ENCODE measurements around the gene PIEZO2.
"Not testable (repeated sequence)": the region's sequence is repeated elsewhere in the genome, so short reads cannot be mapped to it uniquely, and the experiment has no call there.

Gene PIEZO2

GRCh38 chr18:10660179-10660884 is 489.0 kb downstream of the PIEZO2 start:
- DNase-seq = peak; percentile 1 to 55

- DNase-seq = no peak
Observed at GRCh38 chr18:10659594-10659993, 489.8 kb downstream of the PIEZO2 start.

DNA sequence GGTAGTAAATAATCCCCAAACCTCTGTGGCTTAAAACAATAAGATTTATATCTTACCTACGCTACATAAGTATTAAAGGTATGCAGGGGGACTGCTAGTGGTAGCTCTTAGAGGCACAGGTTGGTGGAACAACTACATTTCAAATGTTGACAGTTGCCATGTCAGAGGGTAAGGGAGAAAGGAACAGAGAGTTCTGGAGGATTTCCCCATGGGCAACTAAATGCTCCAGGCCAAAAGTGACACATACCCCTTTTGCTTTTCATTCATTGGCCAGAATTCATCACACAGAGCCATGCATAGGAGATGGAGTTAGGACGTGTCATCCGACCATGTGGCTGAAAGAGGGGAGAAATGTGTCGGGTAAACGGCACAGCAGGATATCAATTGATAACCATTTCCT is 490.4 kb downstream of the PIEZO2 start:
- no peak for DNase-seq

GRCh38 chr18:10644003-10644402 is 505.4 kb downstream of the PIEZO2 start:
- not testable (repeated sequence) for DNase-seq

GRCh38 chr18:10642915-10643524 is 506.3 kb downstream of the PIEZO2 start:
- not testable (repeated sequence) for DNase-seq

DNA sequence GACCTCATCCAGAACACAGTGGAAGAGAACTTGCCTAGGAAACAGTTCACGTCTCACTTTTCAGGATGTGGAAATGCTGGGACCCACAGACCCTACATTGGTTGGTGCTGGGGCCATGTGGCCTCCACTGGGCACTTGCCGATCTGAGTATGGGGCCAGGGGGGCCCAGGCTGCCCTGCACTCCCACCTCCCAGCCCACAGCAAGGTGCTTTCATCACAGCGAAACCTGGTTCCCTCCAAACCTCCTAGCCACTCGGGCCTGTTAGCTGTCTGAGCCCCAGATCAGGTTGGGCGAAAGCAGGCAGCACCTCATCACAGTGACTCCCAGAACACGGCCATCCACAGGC is 510.9 kb downstream of the PIEZO2 start:
- DNase-seq = not testable (repeated sequence)

- not testable (repeated sequence) for DNase-seq
Observed at GRCh38 chr18:10637858-10638538, 511.4 kb downstream of the PIEZO2 start.

- not testable (repeated sequence) for DNase-seq
Observed at GRCh38 chr18:10629076-10629475, 520.3 kb downstream of the PIEZO2 start.

- not testable (repeated sequence) for DNase-seq
Observed at GRCh38 chr18:10626606-10627213, 522.7 kb downstream of the PIEZO2 start.

- not testable (repeated sequence) for DNase-seq
Observed at GRCh38 chr18:10623606-10624005, 525.8 kb downstream of the PIEZO2 start.

- DNase-seq = not testable (repeated sequence)
Observed at GRCh38 chr18:10622982-10623381, 526.4 kb downstream of the PIEZO2 start.

- DNase-seq = not testable (repeated sequence)
Observed at GRCh38 chr18:10620670-10621329, 528.6 kb downstream of the PIEZO2 start.
